ENCODE data around the gene GABRD. TPM values are rescaled to one million over a fixed set of nuclear protein-coding genes. Genes with fewer than 3 reads are reported as not detected.

The GABRD gene
- total RNA-seq, 1 donor from 2014 or later, result 0.72 TPM

GRCh38 chr1:2016123-2016522 is 3.0 kb upstream of the GABRD start:
- no peak for DNase-seq (ENCODE audit: low spot score)

DNA sequence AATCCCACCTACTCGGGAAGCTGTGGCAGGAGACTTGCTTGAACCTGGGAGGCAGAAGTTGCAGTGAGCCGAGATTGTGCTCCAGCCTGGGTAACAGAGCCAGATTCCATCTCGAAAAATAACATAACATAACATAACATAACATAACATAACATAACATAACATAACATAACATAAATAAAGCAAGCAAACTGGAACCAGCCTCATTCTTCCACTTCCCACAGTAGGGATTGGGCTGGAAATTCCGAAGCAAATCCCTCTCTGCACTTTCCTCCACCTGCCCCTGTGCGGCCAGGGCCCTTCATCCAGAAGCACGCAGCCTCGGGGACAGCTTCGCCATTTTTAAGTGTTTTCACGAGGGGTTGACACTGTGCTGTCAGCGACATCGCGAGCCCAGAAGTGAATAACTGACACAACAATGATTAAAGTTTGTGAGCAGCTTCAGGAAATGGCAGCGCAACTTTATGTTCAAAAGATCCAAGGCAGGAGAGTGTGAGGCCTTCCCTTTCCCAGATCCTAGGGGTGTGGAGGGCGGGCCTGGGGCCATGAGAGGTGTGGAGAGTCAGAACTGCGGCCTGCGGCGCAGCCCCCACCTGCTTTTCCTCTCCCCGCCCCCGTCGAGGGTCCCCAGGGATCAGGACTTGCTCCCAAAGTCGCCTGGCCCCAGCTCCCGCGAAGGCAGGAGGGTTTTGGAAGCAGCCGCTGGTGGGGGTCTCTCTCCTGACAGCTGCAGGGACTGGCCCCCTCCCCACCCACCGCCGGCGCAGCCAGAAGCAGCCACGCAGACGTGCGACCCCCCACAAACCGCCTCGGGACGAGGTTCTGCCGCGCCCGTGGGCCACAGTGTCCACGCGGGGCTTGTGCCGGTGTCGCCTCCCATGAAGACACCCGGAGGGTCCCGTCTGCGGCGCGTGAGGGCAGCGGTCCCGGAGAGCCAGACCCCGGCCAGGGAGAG is 651 bp upstream of the GABRD start:
- DNase-seq (ENCODE audit: low spot score), result no peak

- DNase-seq (ENCODE audit: low spot score), result no peak
Measured at GRCh38 chr1:2019571-2020309, 595 bp downstream of the GABRD start.

DNA sequence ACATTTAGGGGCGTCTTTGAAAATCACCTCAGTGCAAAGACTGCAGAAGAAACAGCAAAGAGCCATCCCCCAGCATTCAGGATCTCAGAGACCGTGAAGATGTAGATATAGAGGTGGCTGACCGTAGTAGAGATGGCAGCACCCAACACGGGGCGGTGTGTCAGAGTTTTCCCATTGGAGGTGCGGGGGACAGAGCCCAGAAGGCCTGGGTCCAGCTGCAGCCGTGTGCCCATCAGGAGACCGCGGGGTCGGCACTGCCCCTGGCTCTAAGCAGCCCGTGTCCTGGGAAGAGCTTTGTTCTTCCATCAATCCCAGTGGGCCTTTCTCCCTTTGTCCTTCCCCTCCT is 1.1 kb downstream of the GABRD start:
- no peak for DNase-seq (ENCODE audit: low spot score)

DNA sequence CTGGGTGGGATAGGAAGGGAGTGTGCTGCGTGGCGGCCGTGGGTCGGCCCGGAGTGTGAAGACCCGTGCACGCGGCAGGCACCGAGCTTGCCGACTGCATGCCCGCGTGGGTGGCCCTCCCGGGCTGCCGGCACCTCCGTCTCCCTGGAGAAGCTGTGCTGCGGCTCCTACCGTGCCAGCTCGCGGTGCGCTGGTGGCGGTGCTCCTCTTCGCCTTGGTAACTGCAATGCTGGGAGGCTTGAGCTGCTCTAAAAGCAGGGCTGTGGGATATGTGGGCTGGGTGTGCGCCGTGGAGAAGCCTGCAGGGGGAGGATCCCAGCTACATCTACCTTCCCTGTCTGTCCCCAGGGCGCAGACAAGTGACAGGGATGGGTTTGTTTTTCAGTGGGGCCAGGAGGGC is 2.4 kb downstream of the GABRD start:
- no peak for DNase-seq (ENCODE audit: low spot score)

DNA sequence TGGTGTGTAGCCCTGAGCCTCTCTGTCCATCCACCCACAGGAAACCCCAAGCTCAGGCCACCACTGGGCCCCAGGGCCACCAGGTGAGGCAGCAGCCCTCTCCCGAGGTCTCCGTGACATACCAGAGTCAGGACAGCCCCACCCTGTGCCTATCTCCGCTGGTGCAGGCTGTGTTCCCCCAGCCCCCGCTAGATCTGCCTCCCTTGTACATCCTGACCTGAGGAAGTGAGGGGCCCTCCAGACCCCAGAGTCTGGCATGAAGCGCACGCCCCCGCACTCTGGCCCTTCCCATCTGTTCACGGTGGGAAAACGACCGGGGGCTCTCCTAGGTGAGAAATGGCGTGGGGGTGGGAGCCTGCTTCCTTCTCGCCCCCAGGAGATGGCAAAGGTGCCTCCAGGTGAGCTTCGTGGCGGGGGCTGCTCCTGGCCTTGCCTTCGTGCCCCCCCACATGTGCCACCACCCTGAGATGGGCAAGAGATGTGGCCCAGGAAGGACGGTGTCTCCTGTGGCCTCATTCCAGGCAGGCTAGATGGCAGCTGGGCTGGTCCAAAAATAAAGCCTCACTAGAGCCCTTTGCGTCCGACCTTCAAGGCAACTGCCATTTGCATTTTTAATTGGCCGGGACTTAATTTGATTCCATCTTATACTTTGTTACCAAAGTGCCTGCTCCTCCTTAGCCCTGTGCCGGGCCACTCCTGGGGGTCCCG is 3.1 kb downstream of the GABRD start:
- no peak for DNase-seq (ENCODE audit: low spot score)

DNA sequence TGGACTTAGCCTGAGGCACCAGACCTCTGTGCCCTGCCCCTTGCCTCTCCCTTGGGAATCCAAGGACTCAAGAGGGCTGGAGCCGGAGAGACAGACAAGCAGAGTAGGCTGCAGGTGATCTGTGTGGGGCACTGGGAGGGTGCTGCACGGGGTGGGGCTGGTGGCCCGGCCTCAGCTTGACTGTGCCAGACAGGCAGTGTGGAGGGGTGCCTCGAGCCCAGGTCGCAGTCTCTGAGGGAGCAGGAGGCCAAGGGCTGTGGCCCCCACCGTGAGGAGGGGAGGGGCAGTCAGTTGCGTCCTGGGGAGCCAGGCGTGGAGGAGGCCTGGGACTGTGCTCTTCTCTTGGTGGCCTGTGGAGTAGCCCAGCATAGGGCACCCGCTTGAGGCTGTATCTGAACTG is 4.0 kb downstream of the GABRD start:
- no peak for DNase-seq (ENCODE audit: low spot score)

- DNase-seq (ENCODE audit: low spot score), result no peak
Measured at GRCh38 chr1:2024451-2024850, 5.3 kb downstream of the GABRD start.

DNA sequence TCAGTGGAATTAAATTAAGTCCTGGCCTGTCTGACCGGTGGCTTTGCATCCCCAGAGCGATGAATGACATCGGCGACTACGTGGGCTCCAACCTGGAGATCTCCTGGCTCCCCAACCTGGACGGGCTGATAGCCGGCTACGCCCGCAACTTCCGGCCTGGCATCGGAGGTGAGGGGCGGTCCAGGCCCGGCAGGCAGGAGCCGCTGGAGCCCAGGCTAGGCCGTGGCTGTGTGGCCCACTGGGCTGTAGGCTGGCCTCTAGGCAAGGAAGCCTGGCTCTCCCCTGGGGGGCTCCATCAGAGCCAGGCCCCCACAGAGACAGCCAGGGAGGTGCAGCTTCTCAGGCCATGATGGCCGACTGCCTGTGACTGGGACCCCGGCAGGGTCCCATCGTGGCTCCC is 5.7 kb downstream of the GABRD start:
- no peak for DNase-seq (ENCODE audit: low spot score)

DNA sequence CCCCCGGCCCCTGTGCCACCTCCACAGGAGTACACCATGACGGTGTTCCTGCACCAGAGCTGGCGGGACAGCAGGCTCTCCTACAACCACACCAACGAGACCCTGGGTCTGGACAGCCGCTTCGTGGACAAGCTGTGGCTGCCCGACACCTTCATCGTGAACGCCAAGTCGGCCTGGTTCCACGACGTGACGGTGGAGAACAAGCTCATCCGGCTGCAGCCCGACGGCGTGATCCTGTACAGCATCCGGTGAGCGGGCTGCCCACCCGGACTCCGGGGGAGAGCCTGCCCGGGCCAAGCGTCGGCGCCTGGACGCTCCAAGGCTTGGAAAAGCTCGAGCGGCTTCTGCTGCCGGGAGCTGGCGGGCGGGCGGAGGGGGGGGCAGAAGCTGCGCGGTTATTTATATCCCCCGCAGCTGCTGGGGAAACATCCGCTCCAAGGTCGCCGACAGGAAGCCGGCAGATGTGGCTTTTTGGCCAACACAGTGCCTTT is 6.4 kb downstream of the GABRD start:
- no peak for DNase-seq (ENCODE audit: low spot score)

- DNase-seq (ENCODE audit: low spot score), result no peak
Measured at GRCh38 chr1:2027961-2028583, 8.9 kb downstream of the GABRD start.

GRCh38 chr1:2028870-2029560 is 9.9 kb downstream of the GABRD start:
- no peak for DNase-seq (ENCODE audit: low spot score)

- DNase-seq (ENCODE audit: low spot score), result no peak
Measured at GRCh38 chr1:2029561-2029960, 10.4 kb downstream of the GABRD start.

- DNase-seq (ENCODE audit: low spot score), result no peak
Measured at GRCh38 chr1:2030076-2030871, 11.1 kb downstream of the GABRD start.

GRCh38 chr1:2031546-2032540 is 12.7 kb downstream of the GABRD start:
- DNase-seq (ENCODE audit: low spot score), result no peak

GRCh38 chr1:2032737-2033136 is 13.6 kb downstream of the GABRD start:
- no peak for DNase-seq (ENCODE audit: low spot score)

DNA sequence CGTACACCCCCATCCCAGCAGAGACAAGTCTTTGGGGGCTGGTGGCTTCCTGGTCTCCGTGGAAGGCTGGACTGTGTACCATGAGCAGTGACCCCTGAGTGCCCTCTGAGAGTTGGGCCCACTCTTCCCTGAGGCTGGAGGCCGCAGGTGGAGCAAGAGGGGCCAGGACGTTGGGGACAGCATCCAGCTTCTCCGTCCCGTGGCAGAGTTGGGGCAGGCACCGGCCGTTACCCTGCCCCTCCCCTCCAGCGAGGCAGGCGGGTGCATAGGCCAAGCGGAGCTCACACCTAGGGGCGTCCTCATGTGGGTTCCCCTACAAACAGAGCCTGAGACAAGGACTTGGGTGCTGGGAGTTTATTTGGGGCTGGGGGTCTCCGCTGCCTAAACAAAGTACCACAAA is 14.0 kb downstream of the GABRD start:
- DNase-seq (ENCODE audit: low spot score), result no peak

- no peak for DNase-seq (ENCODE audit: low spot score)
Measured at GRCh38 chr1:2036287-2036686, 17.1 kb downstream of the GABRD start.
